Measurements from ENCODE around the gene HSFX4.
"Not testable (repeated sequence)": the region's sequence is repeated elsewhere in the genome, so short reads cannot be mapped to it uniquely, and the experiment has no call there.

DNA sequence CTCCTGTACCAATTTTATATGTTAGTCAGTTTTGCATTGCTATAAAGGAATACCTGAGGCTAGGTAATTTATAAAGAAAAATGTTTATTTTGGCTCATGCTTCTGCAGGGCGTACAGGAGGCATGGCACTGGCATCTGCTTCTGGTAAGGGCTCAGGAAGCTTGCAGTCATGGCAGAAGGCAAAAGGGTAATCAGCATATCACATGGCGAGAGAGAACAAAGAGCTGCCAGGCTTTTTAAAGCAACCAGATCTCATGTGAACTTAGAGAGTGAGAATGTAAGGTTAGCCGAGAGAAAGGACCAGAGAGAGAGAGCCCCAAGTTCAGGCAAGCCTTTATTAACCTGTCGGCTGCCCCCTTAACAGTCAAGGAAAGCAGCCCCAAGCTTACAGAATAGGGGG lies 5.5 kb upstream of the HSFX4 start:
- TF ChIP-seq EZH2 (IDR thresholded peaks at IDR 0.05); POLR2AphosphoS5 (IDR thresholded peaks at IDR 0.05; ENCODE audit: borderline replicate concordance, low read depth, low read length); FOXP2 (optimal IDR thresholded peaks at IDR 0.05; ENCODE audit: control extremely low read depth, extremely low read length, insufficient read depth): not testable (repeated sequence)

Data from SK-N-MC (cell line).